Fibroblast of the aortic adventitia (primary cell): ENCODE measurements around the gene EFCAB12. TPM values are rescaled to one million over a fixed set of nuclear protein-coding genes. Genes with fewer than 3 reads are reported as not detected.

Experiments
- DNase-seq: peaks from one replicate; pipeline ENCODE4 v3.0.0-alpha.2; 2010; ENCODE audit warnings: low read depth
- H3K4me3 ChIP-seq: 2 replicates; pipeline ENCODE4 v1.5.1; 2011; ENCODE audit warnings: low read depth, mild to moderate bottlenecking, control low read depth, low read length, moderate library complexity
- CTCF ChIP-seq: IDR thresholded peaks from 2 replicates; pipeline ENCODE4 v1.5.1; 2011; ENCODE audit warnings: mild to moderate bottlenecking, low read length, control low read depth, inconsistent platforms; ENCODE audit not compliant: insufficient read depth
- small RNA-seq: library from RNA; depleted of rRNA; stranded (forward); fragments of <200 nt; gene quantifications from one replicate; pipeline ENCODE3, GENCODE V24; 2012
- total RNA-seq: library from RNA; depleted of rRNA; stranded (reverse); fragments of >200 nt; gene quantifications from 2 replicates; pipeline ENCODE4 v1.2.3, GENCODE V29; 2012; ENCODE audit warnings: low replicate concordance

EFCAB12 gene
- total RNA-seq, 1 donor, result under 0.01 TPM

GRCh38 chr3:129353589-129353941 is 74.9 kb downstream of the EFCAB12 start:
- H3K4me3 ChIP-seq, result no peak overlapping the region
- TF ChIP-seq CTCF, result no peak

GRCh38 chr3:129352650-129353588 is 75.5 kb downstream of the EFCAB12 start:
- DNase-seq, result no peak
- no peak for TF ChIP-seq CTCF
- no peak overlapping the region for H3K4me3 ChIP-seq

More at GRCh38 chr3:129353589-129353941, 74.9 kb downstream of the EFCAB12 start:
- no peak for DNase-seq

- DNase-seq, result no peak
- TF ChIP-seq CTCF, result no peak
- H3K4me3 ChIP-seq, result no peak overlapping the region
Measured at GRCh38 chr3:129352045-129352444, 76.4 kb downstream of the EFCAB12 start.

Small RNA genes within 50 kb of the gene (small RNA-seq; reads per million reads assigned to genes)
- not detected for gene SNORA7B

Other genes starting within 250 kb of the EFCAB12 start
- 286 and 295 TPM in 2 replicates for gene CNBP, start 244.7 kb downstream of the EFCAB12 start, total RNA-seq
- 235 and 371 TPM in 2 replicates for gene COPG1, start 179.0 kb downstream of the EFCAB12 start, total RNA-seq
- gene HMCES, start 149.8 kb downstream of the EFCAB12 start, total RNA-seq, result 9.2 and 11.1 TPM in 2 replicates
- gene MBD4, start 11.3 kb upstream of the EFCAB12 start, total RNA-seq, result 28.9 and 34.9 TPM in 2 replicates
- gene IFT122, start 11.6 kb upstream of the EFCAB12 start, total RNA-seq, result 21.4 and 38.0 TPM in 2 replicates
- gene RHO, start 100.0 kb upstream of the EFCAB12 start, total RNA-seq, result not detected in 2 replicates
- gene H1-8, start 114.5 kb upstream of the EFCAB12 start, total RNA-seq, result not detected in 2 replicates
- 31.4 and 76.3 TPM in 2 replicates for gene PLXND1, start 178.0 kb upstream of the EFCAB12 start, total RNA-seq